ENCODE results near the gene MPP4.

Gene MPP4, protein sequence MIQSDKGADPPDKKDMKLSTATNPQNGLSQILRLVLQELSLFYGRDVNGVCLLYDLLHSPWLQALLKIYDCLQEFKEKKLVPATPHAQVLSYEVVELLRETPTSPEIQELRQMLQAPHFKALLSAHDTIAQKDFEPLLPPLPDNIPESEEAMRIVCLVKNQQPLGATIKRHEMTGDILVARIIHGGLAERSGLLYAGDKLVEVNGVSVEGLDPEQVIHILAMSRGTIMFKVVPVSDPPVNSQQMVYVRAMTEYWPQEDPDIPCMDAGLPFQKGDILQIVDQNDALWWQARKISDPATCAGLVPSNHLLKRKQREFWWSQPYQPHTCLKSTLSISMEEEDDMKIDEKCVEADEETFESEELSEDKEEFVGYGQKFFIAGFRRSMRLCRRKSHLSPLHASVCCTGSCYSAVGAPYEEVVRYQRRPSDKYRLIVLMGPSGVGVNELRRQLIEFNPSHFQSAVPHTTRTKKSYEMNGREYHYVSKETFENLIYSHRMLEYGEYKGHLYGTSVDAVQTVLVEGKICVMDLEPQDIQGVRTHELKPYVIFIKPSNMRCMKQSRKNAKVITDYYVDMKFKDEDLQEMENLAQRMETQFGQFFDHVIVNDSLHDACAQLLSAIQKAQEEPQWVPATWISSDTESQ

DNA sequence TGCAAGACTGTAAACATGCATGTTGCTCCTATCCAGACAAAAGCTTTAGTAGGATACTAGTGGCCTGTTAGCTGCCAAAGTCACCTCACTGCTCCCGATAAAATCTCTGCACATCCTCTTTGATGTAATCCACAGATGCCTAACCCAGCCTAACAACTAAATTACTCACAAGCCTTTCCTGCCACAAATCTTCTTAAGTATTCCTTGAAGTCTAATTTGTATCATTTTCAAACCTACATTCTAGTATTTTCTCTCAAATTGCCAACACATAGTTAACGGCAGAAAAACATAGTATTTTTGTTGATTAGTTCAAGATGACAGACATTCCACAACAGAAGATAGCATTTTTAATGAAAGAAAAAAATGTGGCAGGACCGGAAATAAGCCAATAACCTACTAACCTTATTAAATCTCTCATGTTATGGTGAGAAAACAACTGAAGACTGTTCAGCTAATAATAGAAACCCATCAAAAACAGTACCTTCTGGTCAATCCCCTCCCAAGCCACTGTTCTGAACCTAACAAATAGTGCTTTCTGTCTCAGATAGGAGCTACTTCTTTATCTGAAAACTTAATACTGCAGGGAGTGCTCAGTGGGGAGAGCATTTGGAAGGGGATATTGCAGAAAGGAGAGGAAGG lies at the start of gene MPP4:
Gene MPP4, minus strand, starts transcription at position 57 of the 639 bp plus-strand sequence. CDS start 4,690 bp downstream, outside the sequence.
- DNase-seq: no peak

DNA sequence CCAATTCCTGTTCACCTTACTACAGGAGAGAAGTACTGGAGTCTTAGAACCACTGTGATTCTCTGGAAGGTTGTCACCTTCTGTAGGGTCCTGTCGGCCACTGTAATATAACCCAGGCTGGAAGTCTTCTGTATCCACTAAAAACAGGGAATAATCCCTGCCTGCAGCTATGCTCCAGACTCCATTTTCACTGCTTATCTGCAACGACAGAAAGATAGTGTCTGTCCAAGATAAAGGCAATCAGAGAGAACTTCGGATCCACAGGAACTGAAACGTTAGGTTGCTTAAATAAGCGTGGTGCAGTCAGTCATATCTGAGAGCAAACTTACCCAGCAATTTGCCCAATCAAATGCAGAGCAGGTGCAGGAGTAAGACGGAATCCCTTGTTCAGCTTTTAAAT lies 48.1 kb upstream of the MPP4 start:
- DNase-seq: no peak

DNA sequence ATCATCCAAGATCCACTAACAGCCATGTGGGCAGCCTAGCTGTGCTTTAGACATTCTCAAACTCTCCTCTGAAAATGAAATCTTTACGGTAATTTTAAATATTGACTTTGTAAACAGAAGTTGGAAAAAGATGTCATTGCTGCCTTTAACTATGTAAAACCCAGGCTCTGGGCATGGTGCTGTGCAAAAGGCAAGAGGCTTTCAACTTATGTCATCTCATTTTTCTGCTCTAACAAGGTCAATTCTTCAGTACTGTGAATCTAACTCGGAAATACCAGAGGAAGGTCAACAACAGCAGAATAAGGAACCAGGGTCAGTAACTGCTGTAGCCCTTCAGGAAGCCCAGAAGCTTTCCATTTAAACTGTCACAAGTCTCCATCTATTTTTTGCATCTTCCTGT lies 37.0 kb upstream of the MPP4 start:
- DNase-seq: no peak

DNA sequence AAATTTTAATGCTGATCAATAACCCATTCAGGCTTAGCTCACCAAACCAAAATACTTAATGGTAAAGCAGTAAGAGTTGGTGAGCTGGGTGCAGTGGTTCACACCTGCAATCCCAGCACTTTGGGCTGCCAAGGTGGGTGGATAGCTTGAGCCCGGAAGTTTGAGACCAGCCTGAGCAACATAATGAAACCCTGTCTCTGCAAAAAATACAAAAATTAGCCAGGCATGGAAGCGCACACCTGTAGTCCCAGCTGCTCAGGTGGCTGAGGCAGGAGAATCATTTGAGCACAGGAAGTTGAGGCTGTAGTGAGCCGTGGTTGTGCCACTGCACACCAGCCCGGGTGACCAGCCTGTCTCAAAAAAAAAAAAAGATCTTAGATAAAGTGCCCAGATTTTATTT lies 35.7 kb upstream of the MPP4 start:
- DNase-seq: no peak

DNA sequence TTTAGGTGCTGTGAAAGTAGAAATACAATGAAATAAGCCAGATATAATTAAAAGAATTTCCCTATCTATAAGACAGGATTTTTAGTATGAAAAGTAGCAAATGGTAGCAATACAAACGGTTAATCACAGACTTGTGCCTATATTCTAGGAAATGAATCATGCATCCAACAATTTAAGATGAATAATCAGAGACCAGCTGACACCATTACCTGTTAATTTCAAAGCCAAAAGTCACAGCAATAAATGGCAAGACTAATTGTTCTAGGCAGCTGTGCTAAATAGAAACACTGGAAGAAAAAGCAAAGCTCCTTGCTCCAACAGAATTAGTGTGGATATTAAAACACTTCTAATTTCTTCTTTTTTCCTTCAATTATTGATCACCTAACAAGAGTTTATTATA lies 35.1 kb upstream of the MPP4 start:
- no peak for DNase-seq

DNA sequence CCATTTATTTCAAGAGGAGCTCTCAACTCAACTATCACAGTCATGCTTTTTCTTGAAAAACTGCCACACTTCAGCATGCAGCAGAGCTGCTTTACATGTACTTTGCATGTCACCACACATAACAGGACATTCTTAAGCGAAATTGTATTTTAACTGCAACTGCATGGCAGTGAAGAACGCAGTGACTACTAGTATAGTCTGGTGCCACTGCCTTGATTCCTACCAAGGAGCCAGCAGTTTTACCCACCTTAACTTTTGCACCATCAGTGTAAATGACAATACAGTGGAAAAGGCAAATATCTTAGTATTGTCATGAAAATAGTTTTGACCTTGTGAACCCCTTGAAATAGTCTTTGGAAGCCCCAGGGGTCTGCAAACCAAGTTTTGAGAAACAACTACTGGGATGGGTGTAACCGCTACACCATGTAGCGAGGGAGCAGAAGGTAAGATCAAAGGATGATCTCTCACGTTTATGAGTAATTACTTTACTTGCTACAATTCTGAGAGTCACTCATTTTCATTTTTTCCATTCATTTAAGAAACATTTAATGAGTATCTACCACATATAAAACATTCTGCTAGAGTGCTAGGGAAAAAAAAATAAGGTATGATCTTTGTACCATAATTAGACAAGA lies 32.3 kb upstream of the MPP4 start:
- peak; percentile 20 for DNase-seq

DNA sequence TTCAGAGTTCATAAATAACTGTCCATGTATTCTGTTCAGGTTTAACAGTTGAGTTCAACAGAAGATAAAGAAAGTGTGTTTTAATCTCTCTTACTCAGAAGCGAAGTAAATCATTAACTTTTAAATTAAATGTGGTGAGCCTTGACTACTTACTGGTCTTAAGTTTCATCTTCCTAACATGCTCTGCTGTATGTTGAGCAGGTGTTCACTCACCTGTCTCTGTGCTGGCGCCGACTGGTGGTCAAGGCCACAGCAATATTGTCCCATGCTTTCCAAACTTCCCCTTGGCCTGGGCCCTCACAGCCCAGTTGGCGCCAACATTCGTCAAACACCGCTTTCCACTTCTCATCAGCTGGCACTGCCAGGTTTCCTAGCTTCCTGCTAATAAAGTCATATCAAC lies 17.0 kb upstream of the MPP4 start:
- no peak for DNase-seq

DNA sequence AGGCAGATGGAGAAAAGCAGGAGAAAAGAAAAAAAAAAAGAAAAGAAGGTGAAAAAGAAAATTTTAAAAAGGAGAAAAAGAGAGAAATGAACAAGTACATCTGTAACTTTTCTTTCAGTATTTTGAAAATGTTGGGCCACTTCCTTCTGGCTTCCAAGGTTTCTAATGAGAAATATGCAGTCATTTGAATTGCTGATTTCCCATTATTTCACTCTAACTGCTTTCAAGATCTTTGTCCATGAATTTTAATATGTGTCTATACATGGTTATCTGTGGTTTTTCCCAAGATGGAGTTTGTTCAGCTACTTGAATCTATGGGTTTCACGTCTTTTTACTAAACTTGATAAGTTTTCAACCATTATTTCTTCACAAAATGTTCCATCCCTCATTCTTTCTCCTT lies 14.3 kb upstream of the MPP4 start:
- DNase-seq: no peak

DNA sequence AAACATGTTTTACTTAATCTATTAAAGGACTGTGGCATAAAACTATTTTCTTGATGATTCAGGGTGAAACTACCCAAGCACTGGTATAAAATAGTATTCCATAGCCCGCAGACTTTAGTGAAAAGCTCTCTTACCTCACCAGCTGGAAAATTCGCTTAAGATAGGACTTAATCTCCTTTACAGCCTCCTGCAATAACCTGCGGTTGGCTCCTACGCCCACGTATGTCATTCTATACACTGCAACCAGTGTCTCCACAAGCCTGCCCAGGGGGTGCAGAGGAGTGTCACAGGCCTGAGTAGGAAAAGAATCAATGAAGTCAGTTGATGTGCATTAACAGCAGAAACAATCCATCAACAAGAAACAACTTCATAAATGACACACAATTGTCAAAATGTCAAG lies 11.3 kb upstream of the MPP4 start:
- DNase-seq: no peak

DNA sequence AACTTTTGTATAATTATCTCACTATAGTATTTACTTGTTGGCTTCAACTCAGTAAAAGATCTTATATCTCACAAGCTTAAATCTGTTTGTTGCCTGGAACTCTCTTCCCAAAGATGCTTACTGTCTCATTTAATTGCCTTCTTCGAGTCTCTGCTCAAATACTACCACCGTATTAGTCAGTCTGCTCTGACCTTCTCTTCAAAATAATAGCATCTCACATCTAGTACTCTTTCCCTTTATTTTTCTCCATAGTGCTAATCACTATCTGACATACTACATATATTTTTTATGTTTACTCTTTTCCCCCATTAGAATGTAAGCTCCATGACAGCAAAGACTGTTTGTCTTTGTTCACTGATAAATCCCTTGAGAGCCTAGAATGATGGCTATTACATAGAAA lies 10.6 kb upstream of the MPP4 start:
- DNase-seq: no peak

DNA sequence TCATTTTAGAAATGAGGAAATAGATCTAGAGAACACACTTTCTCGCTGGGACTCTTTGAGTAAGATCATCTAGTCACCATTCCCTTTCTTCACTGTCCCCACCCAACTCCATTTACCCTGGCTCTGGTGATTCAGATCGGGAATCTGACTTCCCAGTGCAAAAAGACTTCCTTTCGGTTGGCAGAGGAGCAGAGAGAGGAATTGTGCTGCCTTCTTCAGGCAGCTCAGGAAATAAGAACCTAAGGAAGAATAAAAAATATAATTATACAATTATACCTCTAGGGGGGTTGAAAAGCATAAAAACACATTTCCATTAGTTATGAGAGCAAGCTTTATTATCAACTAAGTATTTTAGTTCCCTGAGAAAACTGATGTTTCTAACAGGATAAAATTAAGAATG lies 9.3 kb upstream of the MPP4 start:
- no peak for DNase-seq

DNA sequence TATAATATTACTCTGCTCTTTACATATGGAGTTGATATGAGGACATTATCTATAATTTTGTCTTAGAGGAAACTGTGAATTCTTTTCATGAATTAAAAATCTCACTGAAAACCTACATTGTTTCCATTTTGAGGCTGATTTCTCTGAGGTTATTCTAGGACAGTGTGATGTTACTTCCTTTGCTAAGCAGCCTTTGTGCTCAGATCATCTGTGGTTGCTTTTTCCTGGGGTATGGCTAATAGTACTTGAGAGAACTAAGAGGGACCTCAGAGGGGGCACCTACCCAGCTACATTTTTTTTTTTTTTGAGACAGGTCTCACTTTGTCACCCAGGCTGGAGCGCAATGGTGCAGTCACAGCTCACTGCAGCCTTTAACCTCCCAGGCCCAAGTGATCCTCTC lies 8.7 kb upstream of the MPP4 start:
- no peak for DNase-seq

DNA sequence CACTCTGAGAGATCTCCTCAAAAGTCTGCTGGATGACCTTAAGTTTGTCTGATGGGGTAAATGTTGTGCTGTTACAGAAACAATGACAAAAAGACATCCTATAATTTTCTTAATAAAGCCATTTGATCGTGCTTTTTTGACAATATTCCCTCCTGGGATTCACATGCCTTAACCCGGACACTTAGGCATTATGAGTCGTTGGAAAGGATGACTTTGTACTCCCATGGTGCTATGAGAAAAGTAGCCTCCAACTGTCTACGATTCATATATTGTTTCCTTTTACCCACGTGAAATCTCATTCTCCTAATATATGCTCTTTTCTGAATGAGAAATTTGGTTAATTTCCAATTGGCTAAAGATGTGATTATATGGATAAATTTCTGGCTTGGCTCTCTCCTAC lies 6.1 kb upstream of the MPP4 start:
- DNase-seq: no peak

DNA sequence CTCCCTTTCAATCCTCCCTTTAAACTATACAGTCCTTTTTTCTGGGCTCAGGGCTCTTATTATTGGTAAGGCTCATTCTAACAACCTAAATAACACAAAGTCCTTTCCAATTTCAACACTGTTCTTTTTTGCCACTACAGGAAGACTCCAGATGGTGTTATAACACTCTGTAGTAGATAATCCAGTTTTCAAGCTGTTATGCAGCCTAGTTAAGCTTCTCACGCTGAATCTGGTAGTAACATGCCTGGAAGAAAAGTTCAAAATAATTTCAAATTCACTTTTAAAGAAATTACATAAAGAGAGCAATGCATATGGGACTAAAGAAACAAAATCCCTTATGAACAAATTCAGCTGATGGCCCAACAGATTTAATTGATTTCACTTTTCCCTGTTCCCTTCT lies 3.2 kb upstream of the MPP4 start:
- no peak for DNase-seq

DNA sequence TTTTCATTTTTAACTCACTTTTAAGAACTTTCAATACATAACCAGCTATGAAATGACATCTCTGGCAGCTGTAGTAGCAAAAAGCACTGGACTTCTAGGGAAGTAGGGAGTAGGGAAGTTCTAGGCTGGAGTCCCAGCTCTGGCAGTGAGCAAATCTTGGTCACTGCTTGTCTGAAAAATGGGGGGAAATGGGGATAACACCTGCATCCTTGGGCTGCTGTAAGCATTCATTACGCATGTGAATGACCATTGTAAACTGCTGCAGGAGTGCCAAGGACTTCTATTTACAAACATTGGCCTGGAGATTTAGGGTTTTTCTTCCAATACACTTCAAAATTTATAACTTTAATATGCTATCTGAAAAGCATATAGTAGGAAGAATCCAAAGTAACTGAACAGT lies 972 bp upstream of the MPP4 start:
- no peak for DNase-seq

DNA sequence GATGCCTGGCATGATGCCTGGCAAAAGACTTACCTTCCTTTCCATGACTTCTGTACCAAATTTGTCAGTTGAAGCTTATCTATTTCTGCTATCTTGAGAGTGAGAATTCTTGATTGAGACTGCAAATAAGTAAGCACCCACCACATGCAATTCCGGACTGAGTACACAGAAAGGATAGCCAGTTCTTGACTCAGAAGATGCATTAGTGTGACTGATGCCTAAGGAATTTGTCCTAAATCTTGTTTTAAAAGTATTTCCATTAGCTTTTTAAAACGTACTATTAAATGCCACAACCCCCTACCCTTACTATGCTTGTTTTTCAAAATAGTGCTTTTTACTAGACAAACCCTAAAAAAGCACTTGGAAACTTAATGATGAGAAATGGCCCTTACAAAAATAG lies 545 bp downstream of the MPP4 start:
- DNase-seq: no peak

DNA sequence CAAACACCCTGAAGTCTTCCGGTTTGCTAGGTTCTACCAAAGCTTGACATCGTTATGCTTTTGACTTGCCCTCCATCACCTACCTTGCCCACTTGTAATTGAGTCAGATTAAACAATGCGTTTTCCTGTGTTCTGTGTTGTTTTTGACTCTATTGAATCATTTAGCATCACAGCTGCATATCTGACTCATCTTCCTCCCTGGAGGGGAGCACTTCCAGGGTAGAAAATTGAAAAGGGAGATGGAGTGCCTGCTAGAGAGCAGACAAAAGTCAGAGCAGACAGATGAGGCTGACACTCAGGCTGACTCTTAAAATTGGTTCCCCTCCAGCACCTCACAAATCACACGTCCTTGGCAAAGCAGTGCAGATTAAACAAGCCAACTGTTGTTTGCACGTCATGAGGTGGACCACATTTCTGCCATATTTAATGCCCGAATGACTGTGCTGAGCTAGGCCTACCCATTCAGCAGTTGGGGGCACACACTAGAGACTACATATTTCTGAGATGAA lies 2.2 kb downstream of the MPP4 start:
- no peak for DNase-seq

DNA sequence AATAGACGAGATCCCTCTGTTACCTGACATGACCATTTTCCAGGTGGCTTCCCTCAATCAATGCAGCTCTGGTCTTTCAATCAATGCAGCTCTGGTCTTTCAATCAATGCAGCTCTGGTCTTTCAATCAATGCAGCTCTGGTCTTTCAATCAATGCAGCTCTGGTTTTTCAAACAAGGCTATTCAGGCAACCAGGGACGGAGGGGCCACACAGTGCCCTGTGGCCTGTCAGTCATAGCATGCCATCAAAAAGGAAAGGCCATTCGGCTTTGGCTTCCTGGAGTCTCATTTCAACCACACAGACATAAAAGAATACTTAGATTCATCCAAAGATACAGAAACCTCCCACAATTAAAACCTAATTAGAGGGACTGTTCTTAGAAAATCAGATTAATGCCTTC lies 13.3 kb downstream of the MPP4 start:
- DNase-seq: no peak

DNA sequence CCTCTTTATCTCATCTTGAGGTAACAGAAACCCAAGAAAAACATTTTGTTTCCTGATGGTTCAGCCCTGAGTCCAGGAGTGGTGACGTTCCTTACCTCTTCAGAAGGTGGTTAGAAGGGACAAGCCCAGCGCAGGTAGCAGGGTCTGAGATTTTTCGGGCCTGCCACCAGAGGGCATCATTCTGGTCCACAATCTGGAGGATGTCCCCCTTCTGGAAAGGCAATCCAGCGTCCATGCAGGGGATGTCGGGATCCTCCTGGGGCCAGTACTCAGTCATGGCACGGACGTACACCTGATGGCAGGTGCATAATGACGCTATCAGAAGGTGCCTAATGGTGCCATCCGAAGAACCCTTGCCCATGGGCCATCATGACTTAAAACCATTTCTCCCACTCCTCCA lies 17.7 kb downstream of the MPP4 start:
- DNase-seq: peak; percentile 32

DNA sequence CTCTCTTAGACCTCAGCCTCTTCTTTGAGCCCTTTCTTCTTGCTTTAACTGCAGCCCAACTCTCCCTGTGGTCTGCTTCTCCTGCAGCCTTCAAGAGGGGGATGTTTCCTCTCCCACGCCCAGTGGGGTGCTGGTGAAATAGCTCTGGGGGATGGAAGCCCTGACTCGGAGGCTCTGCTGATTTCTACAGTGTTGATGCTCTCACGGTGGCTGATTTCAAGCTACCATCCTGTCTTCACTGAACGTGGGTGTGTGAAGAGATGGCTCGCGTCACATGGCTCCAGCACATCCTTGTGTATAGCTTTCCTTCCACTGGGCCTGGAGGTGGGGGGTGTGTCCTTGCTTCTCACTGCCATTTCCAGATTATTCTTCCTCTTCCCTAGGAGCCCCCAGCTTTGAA lies 20.0 kb downstream of the MPP4 start:
- no peak for DNase-seq

DNA sequence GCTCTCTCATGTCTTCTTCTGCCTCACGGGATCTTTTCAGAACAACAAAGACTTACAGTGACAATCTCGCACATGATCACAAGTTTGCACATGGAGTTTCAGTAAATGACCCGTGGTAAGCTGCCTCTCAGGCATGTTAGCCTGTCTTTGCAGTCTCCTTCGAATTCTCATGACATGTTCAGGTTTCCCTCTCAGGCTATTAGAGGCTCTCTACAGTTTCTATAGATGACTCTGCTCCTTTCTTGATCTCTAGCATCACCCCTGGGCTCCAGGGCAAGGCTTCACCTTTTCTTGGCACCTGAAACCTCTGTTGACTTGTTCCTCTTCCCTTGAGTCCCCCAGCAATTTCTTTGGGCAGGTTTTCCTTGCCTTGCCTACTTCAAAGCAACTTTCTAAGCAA lies 23.0 kb downstream of the MPP4 start:
- DNase-seq: no peak

DNA sequence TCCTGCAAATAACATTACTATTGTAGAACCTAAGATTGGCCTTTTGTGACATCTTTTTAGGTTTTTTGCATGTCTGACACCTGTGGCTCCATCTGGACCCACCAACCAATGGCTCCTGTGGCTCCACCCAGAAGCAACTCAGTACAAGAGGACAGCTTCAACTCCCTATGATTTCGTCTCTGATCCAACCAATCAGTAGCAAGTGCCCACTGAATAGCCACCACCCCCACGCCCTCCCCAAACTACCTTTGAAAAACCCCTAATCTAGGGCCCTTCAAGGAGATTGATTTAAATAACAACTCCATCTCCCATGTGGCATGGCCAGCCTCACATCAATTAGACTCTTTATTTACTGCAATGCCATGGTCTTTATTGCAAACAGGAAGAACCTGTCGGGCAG lies 23.6 kb downstream of the MPP4 start:
- DNase-seq: no peak

DNA sequence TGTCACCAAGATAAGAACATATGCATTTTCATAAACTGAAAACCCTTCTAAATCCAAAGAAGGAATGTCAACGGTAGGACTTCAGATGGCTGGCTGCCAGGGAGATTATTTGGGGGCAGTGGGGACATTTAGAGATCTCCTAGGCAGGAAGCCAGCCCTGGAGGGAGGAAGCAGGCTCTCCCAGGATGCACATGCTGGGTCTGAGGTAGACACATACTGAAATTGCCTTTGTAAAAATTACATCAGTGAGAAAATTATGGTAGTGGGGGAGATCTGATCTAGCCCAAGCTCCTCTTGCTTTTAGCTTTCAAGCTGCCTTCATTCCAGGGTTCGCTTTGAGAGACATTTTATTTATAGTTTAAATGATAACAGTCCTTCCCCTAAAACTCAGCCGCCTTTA lies 24.1 kb downstream of the MPP4 start:
- no peak for DNase-seq

DNA sequence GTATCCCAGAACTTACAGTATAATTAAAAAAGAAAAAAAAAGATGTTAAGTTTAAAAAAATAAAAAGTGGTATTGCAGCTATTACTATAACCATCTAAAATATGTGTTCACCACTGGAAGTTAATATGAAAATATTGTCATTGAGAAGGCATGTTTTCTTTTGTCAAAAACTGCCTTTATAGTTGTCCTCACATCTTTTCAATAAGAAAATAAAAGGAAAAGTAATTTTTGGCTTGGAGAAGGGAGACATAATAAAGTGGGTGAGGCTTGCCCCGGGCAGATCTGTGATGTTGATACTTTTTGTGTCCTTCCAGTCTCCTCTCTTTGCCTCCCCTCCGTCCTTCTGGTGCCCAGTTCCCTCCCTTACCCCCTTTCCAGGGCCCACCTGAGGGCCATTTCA lies 24.9 kb downstream of the MPP4 start:
- no peak for DNase-seq

All from stimulated activated CD4-positive, alpha-beta T cell treated with anti-CD3 and anti-CD28 coated beads, Interleukin-15, amount 100 ng/mL, for 24 hours (primary cell).